SK-N-SH treated with all-trans-retinoic acid at 6 μM for 48 hours (cell line): ENCODE data around the gene TMX3.

Experiments used
- ARNTL ChIP-seq: fragments of 450-650 bp; formaldehyde crosslinking; IDR thresholded peaks from 2 replicates; pipeline ENCODE4 v1.5.0; 2020; ENCODE audit warnings: low read depth, mild to moderate bottlenecking, moderate library complexity, borderline replicate concordance
- ISL1 ChIP-seq: fragments of 250-450 bp; sonication (Bioruptor Pico); IDR thresholded peaks from 2 replicates; pipeline ENCODE4 v2.1.2; 2022; ENCODE audit warnings: mild to moderate bottlenecking, moderate library complexity
- OSR1 ChIP-seq: fragments of 250-450 bp; sonication (Bioruptor Pico); IDR thresholded peaks from 2 replicates; pipeline ENCODE4 v1.8.0; 2022; ENCODE audit warnings: moderate library complexity, mild to moderate bottlenecking, inconsistent platforms
- PATZ1 ChIP-seq: fragments of 250-450 bp; sonication (Bioruptor Pico); IDR thresholded peaks from 2 replicates; pipeline ENCODE4 v1.8.0; 2020; ENCODE audit warnings: mild to moderate bottlenecking, moderate library complexity, borderline replicate concordance
- POU6F1 ChIP-seq: fragments of 250-450 bp; sonication (Bioruptor Pico); IDR thresholded peaks from 2 replicates; pipeline ENCODE4 v1.8.0; 2021; ENCODE audit warnings: low read depth, mild to moderate bottlenecking, moderate library complexity, borderline replicate concordance
- PPARA ChIP-seq: fragments of 250-450 bp; sonication (Bioruptor Pico); IDR thresholded peaks from 2 replicates; pipeline ENCODE4 v1.5.0; 2020; ENCODE audit warnings: mild to moderate bottlenecking, borderline replicate concordance
- TCF4 ChIP-seq: fragments of 250-450 bp; sonication (Bioruptor Pico); IDR thresholded peaks from 2 replicates; pipeline ENCODE4 v1.8.0; 2021; ENCODE audit warnings: mild to moderate bottlenecking, moderate library complexity, borderline replicate concordance
- TOX ChIP-seq: fragments of 250-450 bp; sonication (Bioruptor Pico); IDR thresholded peaks from 2 replicates; pipeline ENCODE4 v1.8.0; 2021; ENCODE audit warnings: mild to moderate bottlenecking, moderate library complexity, borderline replicate concordance
- ZFP3 ChIP-seq: fragments of 250-450 bp; sonication (Bioruptor Pico); IDR thresholded peaks from 2 replicates; pipeline ENCODE4 v1.5.0; 2020; ENCODE audit warnings: mild to moderate bottlenecking, moderate library complexity
- ZNF565 ChIP-seq: fragments of 450-650 bp; formaldehyde crosslinking; conservative IDR thresholded peaks from 2 replicates; pipeline ENCODE4 v1.5.0; 2020; ENCODE audit warnings: low read depth, mild to moderate bottlenecking, moderate library complexity
- ZNF70 ChIP-seq: fragments of 450-650 bp; formaldehyde crosslinking; IDR thresholded peaks from 2 replicates; pipeline ENCODE4 v1.5.0; 2020; ENCODE audit warnings: mild to moderate bottlenecking, moderate library complexity
- ZNF8 ChIP-seq: fragments of 450-650 bp; formaldehyde crosslinking; IDR thresholded peaks from 2 replicates; pipeline ENCODE4 v1.5.0; 2020; ENCODE audit warnings: mild to moderate bottlenecking, moderate library complexity

GRCh38 chr18:68742206-68742605, 27.3 kb upstream of the TMX3 start:
- TF ChIP-seq TCF4 (CRISPR knock-in tag) = no peak; the same call in 1 of the 2 replicates
- no peak for TF ChIP-seq TOX
- no peak for TF ChIP-seq ISL1
- TF ChIP-seq ZFP3 (CRISPR knock-in tag) = no peak
- no peak for TF ChIP-seq OSR1 (CRISPR knock-in tag)
- TF ChIP-seq PATZ1 = no peak
- no peak for TF ChIP-seq POU6F1 (CRISPR knock-in tag)
- no peak for TF ChIP-seq ZNF8 (CRISPR knock-in tag)
- TF ChIP-seq ZNF70 (CRISPR knock-in tag) = no peak
- TF ChIP-seq ARNTL = no peak
- no peak for TF ChIP-seq ZNF565
- no peak for TF ChIP-seq PPARA (CRISPR knock-in tag)
